ENCODE measurements around the gene TECPR1. TPM values are rescaled to one million over a fixed set of nuclear protein-coding genes. Genes with fewer than 3 reads are reported as not detected.

Gene TECPR1
- total RNA-seq, 2 donors from 2014 or later: 41.6 to 53.8 TPM

- Histone ChIP-seq H3K4me1 (ENCODE audit: control insufficient read depth in 1 of 2, low read depth in 2 of 2) (no peaks in the 10 kb centered on the region), H3K4me3 (no peak overlapping the region), H3K36me3 (peaks cover 9% of the 10 kb centered on the region), H3K27ac (no peak overlapping the region), H3K27me3 (replicated peaks; ENCODE audit: insufficient read depth) (no peaks in the 10 kb centered on the region), H3K9me3 (no peaks in the 10 kb centered on the region)
- no peak for TF ChIP-seq CTCF (IDR thresholded peaks at IDR 0.05)
- no peak for DNase-seq (ENCODE audit: low spot score)
- no peak for ATAC-seq (ENCODE audit: insufficient number of reproducible peaks, low FRiP score, low read depth)
Observed at GRCh38 chr7:98209166-98209920, 42.7 kb downstream of the TECPR1 start.

- ATAC-seq (ENCODE audit: insufficient number of reproducible peaks, low FRiP score, low read depth) (no peak), DNase-seq (ENCODE audit: low spot score) (no peak)
- no peaks in the 10 kb centered on the region for H3K4me1 ChIP-seq (ENCODE audit: control insufficient read depth in 1 of 2, low read depth in 2 of 2)
- H3K36me3 ChIP-seq: peaks cover 9% of the 10 kb centered on the region
- no peaks in the 10 kb centered on the region for H3K27me3 ChIP-seq (replicated peaks; ENCODE audit: insufficient read depth)
- TF ChIP-seq CTCF (IDR thresholded peaks at IDR 0.05): no peak
- no peak overlapping the region for H3K27ac ChIP-seq
- no peak overlapping the region for H3K4me3 ChIP-seq
- no peaks in the 10 kb centered on the region for H3K9me3 ChIP-seq
Observed at GRCh38 chr7:98206451-98207330, 45.3 kb downstream of the TECPR1 start.

GRCh38 chr7:98205162-98205845, 46.7 kb downstream of the TECPR1 start:
- no peak for DNase-seq (ENCODE audit: low spot score)
- Histone ChIP-seq H3K4me3 (no peak overlapping the region), H3K9me3 (no peaks in the 10 kb centered on the region), H3K4me1 (ENCODE audit: control insufficient read depth in 1 of 2, low read depth in 2 of 2) (no peaks in the 10 kb centered on the region), H3K27ac (no peak overlapping the region), H3K27me3 (replicated peaks; ENCODE audit: insufficient read depth) (no peaks in the 10 kb centered on the region), H3K36me3 (peaks cover 9% of the 10 kb centered on the region)
- TF ChIP-seq CTCF (IDR thresholded peaks at IDR 0.05): no peak
- ATAC-seq (ENCODE audit: insufficient number of reproducible peaks, low FRiP score, low read depth): no peak

GRCh38 chr7:98204670-98205069, 47.4 kb downstream of the TECPR1 start:
- Histone ChIP-seq H3K9me3 (no peaks in the 10 kb centered on the region), H3K27me3 (replicated peaks; ENCODE audit: insufficient read depth) (no peaks in the 10 kb centered on the region), H3K27ac (no peak overlapping the region), H3K4me3 (no peak overlapping the region), H3K36me3 (peaks cover 9% of the 10 kb centered on the region), H3K4me1 (ENCODE audit: control insufficient read depth in 1 of 2, low read depth in 2 of 2) (no peaks in the 10 kb centered on the region)
- ATAC-seq (ENCODE audit: insufficient number of reproducible peaks, low FRiP score, low read depth) (no peak), DNase-seq (ENCODE audit: low spot score) (no peak)
- no peak for TF ChIP-seq CTCF (IDR thresholded peaks at IDR 0.05)
